Measurements from ENCODE around the gene KIAA1217. TPM values are rescaled to one million over a fixed set of nuclear protein-coding genes. Genes with fewer than 3 reads are reported as not detected.

KIAA1217 gene
- total and polyA plus RNA-seq, 2 of the 8 experiments (the other 6 are each of a cell fraction or from before 2014, with no cell fraction given): 4.5 to 15.6 TPM

DNA sequence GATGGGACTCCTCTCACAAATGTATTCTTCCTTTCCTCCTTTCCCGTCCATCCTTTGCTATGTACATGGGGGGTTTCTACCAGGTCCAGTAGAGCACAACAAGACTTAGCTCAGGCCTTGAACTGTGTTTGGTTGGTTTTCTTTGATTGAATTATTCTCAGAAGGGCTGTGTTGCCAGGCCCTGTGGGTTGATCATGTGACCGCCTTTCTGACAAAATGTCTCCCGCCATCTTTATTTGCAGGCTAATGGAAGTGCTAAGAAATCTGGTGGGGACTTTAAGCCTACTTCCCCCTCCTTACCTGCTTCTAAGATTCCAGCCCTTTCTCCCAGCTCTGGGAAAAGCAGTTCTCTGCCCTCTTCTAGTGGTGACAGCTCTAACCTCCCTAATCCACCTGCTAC is 336.6 kb downstream of the KIAA1217 start:
- H3K79me2 ChIP-seq (ENCODE audit: control insufficient read depth in 1 of 2, insufficient read depth in 2 of 2, low read length in 2 of 2): no peaks in the 10 kb centered on the region
- no peak overlapping the region for H2AFZ ChIP-seq (ENCODE audit: low read length)
- no peak overlapping the region for H3K27ac ChIP-seq (ENCODE audit: low read depth, low read length)
- peaks cover 0 to 4% (median 0%) of the 10 kb centered on the region in 4 experiments; a peak in 3 of 8 replicates for H3K36me3 ChIP-seq (ENCODE audit: control insufficient read depth in 2 of 4, insufficient read depth in 4 of 4, low read length in 3 of 4)
- no peak overlapping the region for H4K5ac ChIP-seq (ENCODE audit: insufficient read length, low read depth, low read length)
- H3K18ac ChIP-seq (ENCODE audit: extremely low read depth, low read length): no peak overlapping the region
- H4K8ac ChIP-seq (ENCODE audit: extremely low read depth, insufficient read depth, low read length): no peak overlapping the region
- no peak overlapping the region for H3K4me3 ChIP-seq (ENCODE audit: extremely low read depth in 1 of 4, insufficient read depth in 2 of 4, low read depth in 3 of 4, low read length in 4 of 4)
- H2BK120ac ChIP-seq (replicated peaks; ENCODE audit: low read depth, low read length): no peak overlapping the region
- WGBS, 2 experiments (ENCODE audit: extremely low coverage in 1 of 2, insufficient coverage in 1 of 2, insufficient read length in 1 of 2, insufficient replicate concordance in 2 of 2, low coverage in 1 of 2, low lambda C conversion rate in 2 of 2, missing lambda C conversion rate in 1 of 2): 92% methylated on average over 3 of the region's 3 CpGs; no CpG with 5 or more reads in 1 of the 2 experiments
- H2BK5ac ChIP-seq (ENCODE audit: low read depth, low read length): no peak overlapping the region
- no peaks in the 10 kb centered on the region for H3K4me1 ChIP-seq (replicated peaks in 1 of 4; ENCODE audit: control insufficient read depth in 3 of 4, insufficient read depth in 4 of 4, low read length in 3 of 4)
- H3K23ac ChIP-seq (ENCODE audit: insufficient read length): no peak overlapping the region
- no peak overlapping the region for H3K4me2 ChIP-seq (ENCODE audit: insufficient read depth in 1 of 2, low read depth in 2 of 2, low read length in 2 of 2)
- no peak overlapping the region for H3K9ac ChIP-seq (replicated peaks in 1 of 4; ENCODE audit: extremely low read depth in 1 of 4, low read depth in 3 of 4, low read length in 3 of 4)
- no peaks in the 10 kb centered on the region for H3K27me3 ChIP-seq (replicated peaks in 1 of 4; ENCODE audit: control insufficient read depth in 3 of 4, extremely low read depth in 1 of 4, insufficient read depth in 3 of 4, low read length in 3 of 4)
- H3K9me3 ChIP-seq (ENCODE audit: insufficient read depth in 2 of 2, low read depth in 1 of 2, low read length in 1 of 2): no peaks in the 10 kb centered on the region
- no peaks in the 10 kb centered on the region for H3K23me2 ChIP-seq (ENCODE audit: low read depth, low read length)
- H3K4ac ChIP-seq (replicated peaks; ENCODE audit: insufficient read length, low read depth, low read length): no peak overlapping the region
- H2BK12ac ChIP-seq (ENCODE audit: low read depth, low read length): no peak overlapping the region
- H3K14ac ChIP-seq (ENCODE audit: insufficient read length): no peak overlapping the region
- H4K20me1 ChIP-seq (replicated peaks in 1 of 2; ENCODE audit: control insufficient read depth in 1 of 2, insufficient read depth in 2 of 2, low read length in 2 of 2): peaks cover 0 to 1% of the 10 kb centered on the region in 2 experiments
- no peak overlapping the region for H2BK15ac ChIP-seq (ENCODE audit: low read length)
- H2AK5ac ChIP-seq (ENCODE audit: low read depth, low read length): no peak overlapping the region
- CTCF ChIA-PET (ENCODE audit: partially characterized antibody): interaction anchor here (3.3 kb wide), 1 partner anchor 26 kb away, joined by 18 read pairs; no protein-coding TSS in a partner anchor
- POLR2A ChIA-PET (ENCODE audit: partially characterized antibody): no interaction called here
- FAIRE-seq (no peak), DNase-seq (ENCODE audit: low read depth in 1 of 2, low spot score in 2 of 2) (no peak)
- H3K56ac ChIP-seq (replicated peaks; ENCODE audit: insufficient read length, low read depth, low read length): no peak overlapping the region
- H2BK20ac ChIP-seq (ENCODE audit: low read length): no peak overlapping the region
- H3K79me1 ChIP-seq (ENCODE audit: low read depth, low read length): no peaks in the 10 kb centered on the region
- no peak overlapping the region for H4K91ac ChIP-seq (replicated peaks; ENCODE audit: insufficient read length, low read length)
- TF ChIP-seq CHD1 (IDR thresholded peaks at IDR 0.05; ENCODE audit: low read depth, low read length): no peak
- TF ChIP-seq TAF1 (IDR thresholded peaks at IDR 0.05; ENCODE audit: low read depth, low read length): no peak
- TF ChIP-seq, protein P1, sequence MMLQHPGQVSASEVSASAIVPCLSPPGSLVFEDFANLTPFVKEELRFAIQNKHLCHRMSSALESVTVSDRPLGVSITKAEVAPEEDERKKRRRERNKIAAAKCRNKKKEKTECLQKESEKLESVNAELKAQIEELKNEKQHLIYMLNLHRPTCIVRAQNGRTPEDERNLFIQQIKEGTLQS (IDR thresholded peaks at IDR 0.05; ENCODE audit: insufficient read depth, low read depth, low read length): no peak
- TF ChIP-seq BACH1 (IDR thresholded peaks at IDR 0.05; ENCODE audit: low read length): no peak
- TF ChIP-seq SIN3A (conservative IDR thresholded peaks at IDR 0.05 in 1 of 2, IDR thresholded peaks at IDR 0.05 in 1 of 2; ENCODE audit: low read depth in 1 of 2, low read length in 2 of 2): no peak
- TF ChIP-seq, protein P2, sequence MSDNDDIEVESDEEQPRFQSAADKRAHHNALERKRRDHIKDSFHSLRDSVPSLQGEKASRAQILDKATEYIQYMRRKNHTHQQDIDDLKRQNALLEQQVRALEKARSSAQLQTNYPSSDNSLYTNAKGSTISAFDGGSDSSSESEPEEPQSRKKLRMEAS (IDR thresholded peaks at IDR 0.05): no peak
- no peak for TF ChIP-seq POLR2A (IDR thresholded peaks at IDR 0.05; ENCODE audit: control extremely low read depth in 1 of 2, low read depth in 2 of 2, low read length in 2 of 2)
- no peak for TF ChIP-seq EP300 (IDR thresholded peaks at IDR 0.05; ENCODE audit: borderline replicate concordance in 1 of 2, low read depth in 2 of 2, low read length in 2 of 2)
- no peak for TF ChIP-seq RAD21 (IDR thresholded peaks at IDR 0.05 in 1 of 2, conservative IDR thresholded peaks at IDR 0.05 in 1 of 2; ENCODE audit: low read depth in 2 of 2, low read length in 2 of 2)

All from H1 (cell line).